RWPE2 (cell line): ENCODE results near the gene RNF135.
A peak's percentile ranks its signal among the peaks of the same experiment; 100 is the strongest.
"Not testable (repeated sequence)": the region's sequence is repeated elsewhere in the genome, so short reads cannot be mapped to it uniquely, and the experiment has no call there.

Experiments used
- ATAC-seq: fragments of 200-7000 bp; cut with Tn5 transposase; 3 replicates; pipeline ENCODE4 v1.9.1; 2021; ENCODE audit warnings: low read depth
- DNase-seq: peaks from one replicate; pipeline ENCODE4 v3.0.0-alpha.2; 2020; ENCODE audit warnings: low spot score
- H3K27ac ChIP-seq: fragments of 450-650 bp; 2 replicates; pipeline ENCODE4 v1.5.1; 2017; ENCODE audit warnings: mild to moderate bottlenecking; ENCODE audit not compliant: poor library complexity, severe bottlenecking
- H3K27me3 ChIP-seq: fragments of 250-450 bp; sonication (Bioruptor Pico); 2 replicates; pipeline ENCODE4 v1.5.1; 2021; ENCODE audit warnings: mild to moderate bottlenecking, moderate library complexity; ENCODE audit not compliant: insufficient read depth, poor library complexity, severe bottlenecking
- H3K36me3 ChIP-seq: fragments of 250-450 bp; sonication (Bioruptor Pico); 2 replicates; pipeline ENCODE4 v1.5.1; 2020; ENCODE audit warnings: low read depth, mild to moderate bottlenecking, moderate library complexity
- H3K4me1 ChIP-seq: fragments of 250-450 bp; sonication (Bioruptor Pico); 2 replicates; pipeline ENCODE4 v1.5.1; 2021; ENCODE audit warnings: mild to moderate bottlenecking, moderate library complexity; ENCODE audit not compliant: insufficient read depth, poor library complexity, severe bottlenecking
- H3K4me3 ChIP-seq: fragments of 250-450 bp; sonication (Bioruptor Pico); 2 replicates; pipeline ENCODE4 v1.5.1; 2021; ENCODE audit warnings: mild to moderate bottlenecking, moderate library complexity; ENCODE audit not compliant: severe bottlenecking
- H3K9me3 ChIP-seq: fragments of 250-450 bp; sonication (Bioruptor Pico); 2 replicates; pipeline ENCODE4 v1.5.1; 2021; ENCODE audit warnings: mild to moderate bottlenecking, moderate library complexity; ENCODE audit not compliant: severe bottlenecking
- TF ChIP-seq, protein P1 (sequence below): fragments of 450-650 bp; IDR thresholded peaks from one replicate; pipeline ENCODE4 v1.5.1; 2017; ENCODE audit warnings: mild to moderate bottlenecking, moderate library complexity; ENCODE audit not compliant: poor library complexity, severe bottlenecking

The RNF135 gene

GRCh38 chr17:30969989-30970830, 629 bp upstream of the RNF135 start:
- H3K4me3 ChIP-seq = peak overlapping the region; percentile 59
- DNase-seq = no peak
- H3K27me3 ChIP-seq = no peaks in the 10 kb centered on the region
- peaks cover 9% of the 10 kb centered on the region for H3K36me3 ChIP-seq
- H3K9me3 ChIP-seq = no peaks in the 10 kb centered on the region
- H3K4me1 ChIP-seq = peaks cover 3% of the 10 kb centered on the region
- ATAC-seq = peak; percentile 13; the same call in 2 of the 3 replicates
- peak overlapping the region; percentile 81 for H3K27ac ChIP-seq
- TF ChIP-seq, protein P1, sequence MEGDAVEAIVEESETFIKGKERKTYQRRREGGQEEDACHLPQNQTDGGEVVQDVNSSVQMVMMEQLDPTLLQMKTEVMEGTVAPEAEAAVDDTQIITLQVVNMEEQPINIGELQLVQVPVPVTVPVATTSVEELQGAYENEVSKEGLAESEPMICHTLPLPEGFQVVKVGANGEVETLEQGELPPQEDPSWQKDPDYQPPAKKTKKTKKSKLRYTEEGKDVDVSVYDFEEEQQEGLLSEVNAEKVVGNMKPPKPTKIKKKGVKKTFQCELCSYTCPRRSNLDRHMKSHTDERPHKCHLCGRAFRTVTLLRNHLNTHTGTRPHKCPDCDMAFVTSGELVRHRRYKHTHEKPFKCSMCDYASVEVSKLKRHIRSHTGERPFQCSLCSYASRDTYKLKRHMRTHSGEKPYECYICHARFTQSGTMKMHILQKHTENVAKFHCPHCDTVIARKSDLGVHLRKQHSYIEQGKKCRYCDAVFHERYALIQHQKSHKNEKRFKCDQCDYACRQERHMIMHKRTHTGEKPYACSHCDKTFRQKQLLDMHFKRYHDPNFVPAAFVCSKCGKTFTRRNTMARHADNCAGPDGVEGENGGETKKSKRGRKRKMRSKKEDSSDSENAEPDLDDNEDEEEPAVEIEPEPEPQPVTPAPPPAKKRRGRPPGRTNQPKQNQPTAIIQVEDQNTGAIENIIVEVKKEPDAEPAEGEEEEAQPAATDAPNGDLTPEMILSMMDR = no peak

DNA sequence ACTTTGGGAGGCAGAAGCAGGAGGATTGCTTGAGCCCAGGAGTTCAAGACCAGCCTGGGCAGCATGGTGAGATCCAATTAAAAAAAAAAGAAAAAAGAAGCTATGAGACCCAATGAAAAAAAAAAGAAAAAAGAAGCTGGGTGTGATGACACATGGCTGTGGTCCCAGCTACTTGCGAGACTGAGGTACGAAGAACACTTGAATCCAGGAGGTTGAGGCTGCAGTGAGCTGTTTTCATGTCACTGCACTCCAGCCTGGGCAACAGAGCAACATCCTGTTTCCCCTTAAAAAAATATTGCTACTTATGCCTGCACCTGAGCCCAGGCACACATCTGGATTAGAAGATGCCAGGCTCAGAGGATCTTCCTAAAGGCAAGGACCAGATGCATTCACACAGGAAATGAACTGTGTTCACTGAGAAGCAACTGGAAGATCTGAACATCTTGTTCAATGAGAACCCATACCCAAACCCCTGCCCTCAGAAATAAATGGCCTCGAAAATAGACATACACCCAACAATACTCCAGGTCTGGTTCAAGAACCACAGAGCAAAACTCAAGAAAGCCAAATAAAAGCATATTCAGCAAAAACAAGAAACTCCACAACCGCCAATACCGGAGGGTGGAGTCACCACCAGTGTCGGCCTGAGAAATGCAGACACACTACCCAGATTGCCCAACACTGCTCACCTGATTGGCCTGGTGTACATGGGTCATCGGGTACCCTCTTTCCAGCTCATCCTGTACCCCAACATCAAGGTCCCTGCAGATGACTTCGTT, 4.4 kb downstream of the RNF135 start:
- TF ChIP-seq, protein P1 = no peak
- H3K4me1 ChIP-seq = peaks cover 3% of the 10 kb centered on the region
- H3K4me3 ChIP-seq = no peak overlapping the region
- H3K27ac ChIP-seq = no peak overlapping the region
- peaks cover 2% of the 10 kb centered on the region for H3K9me3 ChIP-seq
- DNase-seq = no peak
- ATAC-seq = no peak
- peaks cover 9% of the 10 kb centered on the region for H3K36me3 ChIP-seq
- H3K27me3 ChIP-seq = no peaks in the 10 kb centered on the region

DNA sequence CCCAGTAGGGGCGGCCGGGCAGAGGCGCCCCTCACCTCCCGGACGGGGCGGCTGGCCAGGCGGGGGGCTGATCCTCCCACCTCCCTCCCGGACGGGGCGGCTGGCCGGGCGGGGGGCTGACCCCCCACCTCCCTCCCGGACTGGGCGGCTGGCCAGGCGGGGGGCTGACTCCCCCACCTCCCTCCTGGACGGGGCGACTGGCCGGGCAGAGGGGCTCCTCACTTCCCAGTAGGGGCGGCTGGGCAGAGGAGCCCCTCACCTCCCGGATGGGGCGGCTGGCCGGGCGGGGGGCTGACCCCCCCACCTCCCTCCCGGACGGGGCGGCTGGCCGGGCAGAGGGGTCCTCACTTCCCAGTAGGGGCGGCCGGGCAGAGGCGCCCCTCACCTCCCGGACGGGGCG, 9.1 kb downstream of the RNF135 start:
- H3K4me3 ChIP-seq, ATAC-seq, H3K27me3 ChIP-seq, H3K36me3 ChIP-seq, H3K27ac ChIP-seq, H3K9me3 ChIP-seq, DNase-seq, H3K4me1 ChIP-seq: not testable (repeated sequence)

- TF ChIP-seq, protein P1 = no peak
- no peak for DNase-seq
Observed at GRCh38 chr17:30981531-30982519, 11.0 kb downstream of the RNF135 start.

DNA sequence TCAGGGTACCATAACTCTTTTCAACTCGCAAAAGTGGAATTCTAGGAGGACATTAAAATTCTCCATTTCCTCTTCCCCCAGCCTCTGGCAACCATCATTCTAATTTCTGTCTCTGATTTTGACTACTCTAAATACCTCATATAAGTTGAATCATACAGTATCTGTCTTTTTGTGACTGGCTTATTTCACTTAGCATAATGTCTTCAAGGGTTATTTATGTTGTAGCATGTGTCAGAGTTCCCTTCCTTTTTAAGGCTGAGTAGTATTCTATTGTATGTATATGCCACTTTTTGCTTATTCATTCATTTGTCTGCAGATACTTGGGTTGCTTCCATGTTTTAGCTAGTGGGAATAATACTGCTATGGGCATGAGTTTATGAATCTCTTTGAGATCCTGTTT, 12.0 kb downstream of the RNF135 start:
- ATAC-seq = no peak
- Histone ChIP-seq H3K36me3 (peaks cover 4% of the 10 kb centered on the region), H3K9me3 (no peaks in the 10 kb centered on the region), H3K27me3 (no peaks in the 10 kb centered on the region), H3K4me1 (no peaks in the 10 kb centered on the region), H3K27ac (no peak overlapping the region), H3K4me3 (no peak overlapping the region)
- DNase-seq = no peak
- TF ChIP-seq, protein P1 = no peak

More at GRCh38 chr17:30981531-30982519, 11.0 kb downstream of the RNF135 start:
- no peaks in the 10 kb centered on the region for H3K4me1 ChIP-seq
- no peak overlapping the region for H3K4me3 ChIP-seq
- no peaks in the 10 kb centered on the region; the same call in 1 of the 2 replicates for H3K36me3 ChIP-seq
- peak; percentile 33; the same call in 2 of the 3 replicates for ATAC-seq
- H3K27me3 ChIP-seq = no peaks in the 10 kb centered on the region
- H3K9me3 ChIP-seq = no peaks in the 10 kb centered on the region
- no peak overlapping the region for H3K27ac ChIP-seq
